WI38 (cell line): ENCODE data around the gene SLC30A2.

Experiments
- H3K4me3 ChIP-seq: 2 replicates; pipeline ENCODE4 v1.5.1; 2011; ENCODE audit warnings: low read depth, mild to moderate bottlenecking, control low read depth, low read length
- TF ChIP-seq, protein P1 (sequence below): IDR thresholded peaks from 2 replicates; pipeline ENCODE4 v1.5.1; 2012; ENCODE audit warnings: low read depth, mild to moderate bottlenecking, control low read depth, low read length

The SLC30A2 gene

DNA sequence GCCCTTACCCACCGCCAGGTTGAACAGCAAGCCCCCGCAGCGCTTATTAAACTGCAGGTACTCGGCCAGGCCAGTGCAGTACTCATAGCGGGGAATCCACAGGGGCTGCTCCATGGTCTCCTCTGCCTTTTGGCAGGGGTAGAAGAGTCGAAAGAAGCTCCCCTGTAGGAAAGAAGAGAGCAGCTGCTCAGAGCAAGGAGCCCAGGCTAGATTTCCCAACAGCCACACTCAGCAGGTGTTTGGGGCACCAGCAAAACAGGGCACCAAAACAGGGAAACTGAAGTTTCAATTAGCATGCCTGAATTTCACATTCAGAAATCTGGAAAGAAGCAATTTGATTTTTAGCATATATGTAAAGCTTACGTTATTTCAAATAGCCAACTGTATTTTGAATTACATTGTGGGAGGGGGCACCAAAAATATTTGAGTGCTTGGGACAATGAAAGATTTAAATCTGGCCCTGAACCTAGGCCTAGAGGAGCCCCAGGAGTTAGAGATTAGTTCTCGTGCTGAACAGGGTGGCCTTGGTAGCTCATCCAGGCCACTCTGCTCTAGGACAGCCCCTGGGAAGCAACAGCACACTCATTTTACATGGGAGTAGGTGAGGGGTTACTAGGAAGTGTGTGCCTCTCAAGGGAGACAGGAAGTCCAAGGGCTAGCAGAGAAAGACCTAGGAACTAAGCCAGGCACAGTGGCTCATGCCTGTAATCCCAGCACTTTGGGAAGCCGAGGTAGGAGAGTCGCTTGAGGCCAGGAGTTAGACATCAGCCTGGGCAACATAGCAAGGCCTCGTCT lies 56.3 kb downstream of the SLC30A2 start:
- TF ChIP-seq, protein P1, sequence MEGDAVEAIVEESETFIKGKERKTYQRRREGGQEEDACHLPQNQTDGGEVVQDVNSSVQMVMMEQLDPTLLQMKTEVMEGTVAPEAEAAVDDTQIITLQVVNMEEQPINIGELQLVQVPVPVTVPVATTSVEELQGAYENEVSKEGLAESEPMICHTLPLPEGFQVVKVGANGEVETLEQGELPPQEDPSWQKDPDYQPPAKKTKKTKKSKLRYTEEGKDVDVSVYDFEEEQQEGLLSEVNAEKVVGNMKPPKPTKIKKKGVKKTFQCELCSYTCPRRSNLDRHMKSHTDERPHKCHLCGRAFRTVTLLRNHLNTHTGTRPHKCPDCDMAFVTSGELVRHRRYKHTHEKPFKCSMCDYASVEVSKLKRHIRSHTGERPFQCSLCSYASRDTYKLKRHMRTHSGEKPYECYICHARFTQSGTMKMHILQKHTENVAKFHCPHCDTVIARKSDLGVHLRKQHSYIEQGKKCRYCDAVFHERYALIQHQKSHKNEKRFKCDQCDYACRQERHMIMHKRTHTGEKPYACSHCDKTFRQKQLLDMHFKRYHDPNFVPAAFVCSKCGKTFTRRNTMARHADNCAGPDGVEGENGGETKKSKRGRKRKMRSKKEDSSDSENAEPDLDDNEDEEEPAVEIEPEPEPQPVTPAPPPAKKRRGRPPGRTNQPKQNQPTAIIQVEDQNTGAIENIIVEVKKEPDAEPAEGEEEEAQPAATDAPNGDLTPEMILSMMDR: no peak
- no peak overlapping the region for H3K4me3 ChIP-seq

DNA sequence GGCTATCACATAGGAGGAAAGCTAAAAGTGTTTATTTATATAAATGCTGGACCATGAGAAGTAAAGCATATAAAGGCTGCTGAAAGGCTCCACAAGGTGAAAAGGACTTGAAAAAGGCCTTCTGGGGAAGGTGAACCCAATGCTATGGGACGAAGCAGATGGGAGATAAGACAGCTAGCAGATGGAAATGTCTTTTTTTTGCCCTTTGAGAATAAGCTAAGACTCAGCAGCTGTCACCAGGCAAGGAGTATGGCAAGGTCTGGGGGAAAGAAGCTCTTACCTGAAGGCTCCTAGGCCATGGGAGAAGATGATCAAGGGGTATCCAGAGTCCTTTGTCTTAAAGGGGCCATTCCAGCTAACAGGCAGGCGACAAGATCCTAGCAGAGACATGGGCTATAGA lies 58.0 kb downstream of the SLC30A2 start:
- TF ChIP-seq, protein P1: no peak
- no peak overlapping the region for H3K4me3 ChIP-seq
